Measurements from ENCODE around the gene CEMIP2.

- TF ChIP-seq CTCF (IDR thresholded peaks at IDR 0.05 in 2 of 3, conservative IDR thresholded peaks at IDR 0.05 in 1 of 3; ENCODE audit: control insufficient read depth in 2 of 3, extremely low read depth in 1 of 3, insufficient read depth in 1 of 3, low read depth in 3 of 3, low read length in 3 of 3) (no peak), GABPA (IDR thresholded peaks at IDR 0.05; ENCODE audit: low read depth) (no peak), ELK1 (IDR thresholded peaks at IDR 0.05; ENCODE audit: low read depth, low read length) (no peak), POLR2AphosphoS2 (IDR thresholded peaks at IDR 0.05; ENCODE audit: low read depth, low read length) (no peak), POLR2AphosphoS5 (IDR thresholded peaks at IDR 0.05; ENCODE audit: low read length) (no peak), NFYA (IDR thresholded peaks at IDR 0.05; ENCODE audit: borderline replicate concordance, low read depth, low read length) (no peak)
Measured at GRCh38 chr9:71760901-71761300, 7.4 kb downstream of the CEMIP2 start.

All from GM12878 (cell line).